Raji (cell line): Measurements from ENCODE around the gene POLR2I.

Experiments used
- POLR2A ChIP-seq: IDR thresholded peaks from 2 replicates; pipeline ENCODE4 v1.6.1; 2011; ENCODE audit warnings: low read depth, low read length, control low read depth; ENCODE audit not compliant: insufficient read depth

The POLR2I gene

GRCh38 chr19:36089847-36090246, 24.8 kb downstream of the POLR2I start:
- no peak for TF ChIP-seq POLR2A

GRCh38 chr19:36086326-36086725, 28.3 kb downstream of the POLR2I start:
- no peak for TF ChIP-seq POLR2A

GRCh38 chr19:36084231-36085009, 30.3 kb downstream of the POLR2I start:
- TF ChIP-seq POLR2A = no peak

GRCh38 chr19:36082916-36083315, 31.8 kb downstream of the POLR2I start:
- TF ChIP-seq POLR2A = no peak

- TF ChIP-seq POLR2A = no peak
Observed at GRCh38 chr19:36081894-36082293, 32.8 kb downstream of the POLR2I start.

- TF ChIP-seq POLR2A = no peak
Observed at GRCh38 chr19:36081385-36081784, 33.3 kb downstream of the POLR2I start.

- no peak for TF ChIP-seq POLR2A
Observed at GRCh38 chr19:36079389-36079945, 35.2 kb downstream of the POLR2I start.

GRCh38 chr19:36073121-36073876, 41.4 kb downstream of the POLR2I start:
- TF ChIP-seq POLR2A = no peak

- no peak for TF ChIP-seq POLR2A
Observed at GRCh38 chr19:36072081-36072480, 42.6 kb downstream of the POLR2I start.

- no peak for TF ChIP-seq POLR2A
Observed at GRCh38 chr19:36067681-36068080, 47.0 kb downstream of the POLR2I start.

- no peak for TF ChIP-seq POLR2A
Observed at GRCh38 chr19:36064826-36065225, 49.8 kb downstream of the POLR2I start.
